Caco-2 (cell line): ENCODE data around the gene SACS. TPM values are rescaled to one million over a fixed set of nuclear protein-coding genes. Genes with fewer than 3 reads are reported as not detected.

ENCODE experiments used
- BruUV-seq: library from RNA; stranded (reverse); fragments of 400-500 nt; replicated peaks from 2 replicates; lab custom pipeline; 2021; lab: Mats Ljungman, UMichigan
- CTCF ChIA-PET: fragments of 300-600 bp; sonication (Branson Sonifier 250); formaldehyde crosslinking; loops from one replicate; lab custom pipeline; 2022; ENCODE audit warnings: antibody characterized with exemption; lab: Charles Lee
- POLR2A ChIA-PET: fragments of 300-600 bp; sonication (Branson Sonifier 250); formaldehyde crosslinking; loops from one replicate; lab custom pipeline; 2022; ENCODE audit warnings: antibody characterized with exemption; lab: Charles Lee
- DNase-seq, 2 experiments: peaks; one replicate each; pipeline versions ENCODE4 v3.0.0 to v3.0.0-alpha.2; 2020 to 2022
- H3K27me3 ChIP-seq: replicated peaks from 2 replicates; pipeline ENCODE4 v1.6.0; 2011; ENCODE audit warnings: low read length; ENCODE audit not compliant: control insufficient read depth, insufficient read depth
- H3K36me3 ChIP-seq: 2 replicates; pipeline ENCODE4 v1.5.1; 2011; ENCODE audit warnings: low read length; ENCODE audit not compliant: control insufficient read depth, insufficient read depth
- H3K4me1 ChIP-seq: fragments of 250-450 bp; sonication (Bioruptor Pico); 2 replicates; pipeline ENCODE4 v1.5.1; 2020; ENCODE audit warnings: mild to moderate bottlenecking
- H3K4me3 ChIP-seq: 2 replicates; pipeline ENCODE4 v1.5.1; 2011; ENCODE audit warnings: low read depth, mild to moderate bottlenecking, control low read depth, low read length
- H3K9me3 ChIP-seq: fragments of 250-450 bp; sonication (Bioruptor Pico); 2 replicates; pipeline ENCODE4 v1.5.1; 2020; ENCODE audit warnings: mild to moderate bottlenecking, moderate library complexity
- H3K27ac Mint-ChIP-seq: one replicate; pipeline ENCODE4 v1.8.0; 2022; ENCODE audit warnings: mixed read lengths; ENCODE audit not compliant: unreplicated experiment
- H3K27me3 Mint-ChIP-seq: one replicate; pipeline ENCODE4 v1.8.0; 2022; ENCODE audit warnings: mixed read lengths; ENCODE audit not compliant: insufficient read depth, unreplicated experiment
- H3K36me3 Mint-ChIP-seq: one replicate; pipeline ENCODE4 v1.8.0; 2022; ENCODE audit warnings: mild to moderate bottlenecking, mixed read lengths; ENCODE audit not compliant: insufficient read depth, unreplicated experiment
- H3K4me1 Mint-ChIP-seq: one replicate; pipeline ENCODE4 v1.8.0; 2022; ENCODE audit warnings: low read depth, mixed read lengths; ENCODE audit not compliant: unreplicated experiment
- H3K4me3 Mint-ChIP-seq: one replicate; pipeline ENCODE4 v1.8.0; 2022; ENCODE audit warnings: mild to moderate bottlenecking, moderate library complexity, mixed read lengths; ENCODE audit not compliant: unreplicated experiment
- H3K9me3 Mint-ChIP-seq: one replicate; pipeline ENCODE4 v1.8.0; 2022; ENCODE audit warnings: mixed read lengths; ENCODE audit not compliant: unreplicated experiment
- intact Hi-C: fragments of 100-400 bp; cut with micrococcal nuclease; formaldehyde crosslinking; loops from one replicate; pipeline ENCODE4 v1.10.0; 2022; ENCODE audit not compliant: unreplicated experiment
- total RNA-seq: library from RNA; stranded (reverse); gene quantifications from 2 replicates; pipeline ENCODE4 v1.2.3, GENCODE V29; 2022
- TF ChIP-seq, protein P1 (sequence below), 2 experiments: fragments of 200-600 bp in 1 of 2; IDR thresholded peaks; 1 replicate in 1 of 2; 2 replicates in 1 of 2; pipeline versions ENCODE4 v1.5.1 to v1.8.0; 2011 to 2022; ENCODE audit warnings: antibody characterized with exemption in 1 of 2, control low read depth in 1 of 2, inconsistent platforms in 1 of 2, low read depth in 1 of 2, low read length in 1 of 2, mild to moderate bottlenecking in 1 of 2, moderate library complexity in 1 of 2; ENCODE audit not compliant: insufficient read depth in 1 of 2, severe bottlenecking in 1 of 2, unreplicated experiment in 1 of 2

SACS gene
- total RNA-seq, 1 experiment from 2014 or later = 4.5 TPM

GRCh38 chr13:23325191-23325590 is 108.3 kb downstream of the SACS start:
- TF ChIP-seq, protein P1, sequence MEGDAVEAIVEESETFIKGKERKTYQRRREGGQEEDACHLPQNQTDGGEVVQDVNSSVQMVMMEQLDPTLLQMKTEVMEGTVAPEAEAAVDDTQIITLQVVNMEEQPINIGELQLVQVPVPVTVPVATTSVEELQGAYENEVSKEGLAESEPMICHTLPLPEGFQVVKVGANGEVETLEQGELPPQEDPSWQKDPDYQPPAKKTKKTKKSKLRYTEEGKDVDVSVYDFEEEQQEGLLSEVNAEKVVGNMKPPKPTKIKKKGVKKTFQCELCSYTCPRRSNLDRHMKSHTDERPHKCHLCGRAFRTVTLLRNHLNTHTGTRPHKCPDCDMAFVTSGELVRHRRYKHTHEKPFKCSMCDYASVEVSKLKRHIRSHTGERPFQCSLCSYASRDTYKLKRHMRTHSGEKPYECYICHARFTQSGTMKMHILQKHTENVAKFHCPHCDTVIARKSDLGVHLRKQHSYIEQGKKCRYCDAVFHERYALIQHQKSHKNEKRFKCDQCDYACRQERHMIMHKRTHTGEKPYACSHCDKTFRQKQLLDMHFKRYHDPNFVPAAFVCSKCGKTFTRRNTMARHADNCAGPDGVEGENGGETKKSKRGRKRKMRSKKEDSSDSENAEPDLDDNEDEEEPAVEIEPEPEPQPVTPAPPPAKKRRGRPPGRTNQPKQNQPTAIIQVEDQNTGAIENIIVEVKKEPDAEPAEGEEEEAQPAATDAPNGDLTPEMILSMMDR (IDR thresholded peaks at IDR 0.05; ENCODE audit: insufficient read depth in 1 of 2, low read depth in 1 of 2, low read length in 1 of 2, severe bottlenecking in 1 of 2, unreplicated experiment in 1 of 2) = no peak
- no peaks in the 10 kb centered on the region for H3K36me3 Mint-ChIP-seq
- ChIA-PET CTCF (no interaction called here), POLR2A (no interaction called here)
- no peak overlapping the region for H3K4me3 ChIP-seq
- H3K36me3 ChIP-seq = no peaks in the 10 kb centered on the region
- H3K27me3 Mint-ChIP-seq = peaks cover 9% of the 10 kb centered on the region
- H3K27me3 ChIP-seq = peaks cover 2% of the 10 kb centered on the region
- no TSS peak for BruUV-seq
- peaks cover 8% of the 10 kb centered on the region for H3K4me1 Mint-ChIP-seq
- no peak overlapping the region for H3K27ac Mint-ChIP-seq
- DNase-seq = no peak
- H3K4me1 ChIP-seq = no peaks in the 10 kb centered on the region; the same call in 1 of the 2 replicates
- H3K9me3 ChIP-seq = no peaks in the 10 kb centered on the region
- H3K4me3 Mint-ChIP-seq = no peak overlapping the region
- H3K9me3 Mint-ChIP-seq = no peaks in the 10 kb centered on the region
- intact Hi-C loops = no loop called here

DNA sequence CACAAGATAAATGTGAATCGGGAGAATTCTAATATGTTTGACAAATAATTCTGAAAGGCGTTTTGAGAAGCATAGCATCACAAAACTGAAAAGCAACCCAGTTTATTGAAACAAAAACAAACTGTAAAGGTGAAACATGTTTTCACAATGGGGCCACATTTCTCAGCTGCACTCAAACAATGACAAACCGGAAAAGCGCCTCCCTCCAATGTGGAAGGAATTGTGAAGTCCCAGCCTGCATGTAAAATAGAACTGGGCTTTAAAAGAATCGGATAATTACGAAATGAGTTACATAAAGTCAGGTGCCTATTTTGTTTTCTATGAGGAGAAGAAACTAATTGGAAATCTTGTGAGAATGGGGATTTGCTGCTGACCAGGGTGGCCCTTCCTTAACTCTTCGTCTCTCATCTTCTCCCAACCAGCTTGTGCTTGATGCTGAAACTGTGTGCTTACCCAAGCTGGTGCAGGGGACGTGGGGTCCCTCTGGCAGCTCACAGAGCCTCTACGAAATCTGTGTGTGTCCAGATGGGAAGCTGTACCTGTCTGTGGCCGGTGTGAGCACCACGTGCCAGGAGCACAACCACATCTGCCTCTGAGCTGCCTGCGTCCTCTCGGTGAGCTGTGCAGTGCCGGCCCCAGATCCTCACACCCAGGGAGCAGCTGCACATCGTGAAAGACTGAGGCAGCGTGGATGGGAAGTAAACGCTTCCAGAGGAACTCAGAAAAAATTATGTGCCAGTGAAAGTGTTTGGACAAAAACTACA is 109.4 kb downstream of the SACS start:
- Mint-ChIP-seq H3K4me3 (no peak overlapping the region), H3K27ac (no peak overlapping the region), H3K9me3 (no peaks in the 10 kb centered on the region), H3K36me3 (no peaks in the 10 kb centered on the region), H3K27me3 (peaks cover 9% of the 10 kb centered on the region), H3K4me1 (peaks cover 8% of the 10 kb centered on the region)
- no peaks in the 10 kb centered on the region for H3K9me3 ChIP-seq
- intact Hi-C loops = no loop called here
- no TSS peak for BruUV-seq
- no peak overlapping the region for H3K4me3 ChIP-seq
- ChIA-PET POLR2A (no interaction called here), CTCF (interaction anchor here (0.5 kb wide), 1 partner anchor 523 kb away, joined by 3 read pairs; no protein-coding TSS in a partner anchor)
- TF ChIP-seq, protein P1 (IDR thresholded peaks at IDR 0.05; ENCODE audit: insufficient read depth in 1 of 2, low read depth in 1 of 2, low read length in 1 of 2, severe bottlenecking in 1 of 2, unreplicated experiment in 1 of 2) = no peak
- peaks cover 2% of the 10 kb centered on the region for H3K27me3 ChIP-seq
- no peaks in the 10 kb centered on the region for H3K36me3 ChIP-seq
- DNase-seq = no peak
- H3K4me1 ChIP-seq = no peaks in the 10 kb centered on the region; the same call in 1 of the 2 replicates

GRCh38 chr13:23322353-23323336 is 110.9 kb downstream of the SACS start:
- TF ChIP-seq, protein P1 (IDR thresholded peaks at IDR 0.05; ENCODE audit: insufficient read depth in 1 of 2, low read depth in 1 of 2, low read length in 1 of 2, severe bottlenecking in 1 of 2, unreplicated experiment in 1 of 2) = no peak
- Mint-ChIP-seq H3K36me3 (no peaks in the 10 kb centered on the region), H3K4me3 (no peak overlapping the region), H3K27ac (no peak overlapping the region), H3K4me1 (peaks cover 8% of the 10 kb centered on the region), H3K27me3 (peaks cover 9% of the 10 kb centered on the region), H3K9me3 (no peaks in the 10 kb centered on the region)
- no TSS peak for BruUV-seq
- Histone ChIP-seq H3K4me1 (no peaks in the 10 kb centered on the region; the same call in 1 of the 2 replicates), H3K9me3 (no peaks in the 10 kb centered on the region), H3K27me3 (peaks cover 2% of the 10 kb centered on the region), H3K4me3 (no peak overlapping the region), H3K36me3 (no peaks in the 10 kb centered on the region)
- CTCF ChIA-PET = no interaction called here
- intact Hi-C loops = no loop called here
- POLR2A ChIA-PET = no interaction called here
- no peak for DNase-seq
